ENCODE data around the gene XG. TPM values are rescaled to one million over a fixed set of nuclear protein-coding genes. Genes with fewer than 3 reads are reported as not detected.

The XG gene
- total RNA-seq, 1 donor from 2014 or later = 3.1 TPM

- H3K36me3 ChIP-seq (ENCODE audit: control insufficient read depth in 3 of 3, insufficient read depth in 3 of 3, low read length in 3 of 3) = no peaks in the 10 kb centered on the region
- no peaks in the 10 kb centered on the region for H3K4me1 ChIP-seq (ENCODE audit: control insufficient read depth in 3 of 3, insufficient read depth in 3 of 3, low read length in 3 of 3)
- H3K4me3 ChIP-seq (ENCODE audit: low read length in 3 of 3) = no peak within 1 kb of the TSS
- H3K27me3 ChIP-seq (ENCODE audit: control insufficient read depth in 3 of 3, insufficient read depth in 3 of 3, low read length in 3 of 3) = peaks cover 4 to 27% (median 7%) of the 10 kb centered on the region in 3 donors
- no peaks in the 10 kb centered on the region for H3K9me3 ChIP-seq (ENCODE audit: control insufficient read depth in 3 of 3, low read length in 3 of 3)
- H3K27ac ChIP-seq (ENCODE audit: low read depth, low read length) = no peak within 1 kb of the TSS
- H3K9ac ChIP-seq (ENCODE audit: low read depth in 1 of 3, low read length in 3 of 3) = no peak within 1 kb of the TSS
Observed at GRCh38 chrX:2828344-2828958, 76.6 kb downstream of the XG start, which contains the start of gene GYG2. Gene GYG2, plus strand, starts transcription at chrX:2828930. Its CDS starts 1,259 bp downstream, at chrX:2830189.

DNA sequence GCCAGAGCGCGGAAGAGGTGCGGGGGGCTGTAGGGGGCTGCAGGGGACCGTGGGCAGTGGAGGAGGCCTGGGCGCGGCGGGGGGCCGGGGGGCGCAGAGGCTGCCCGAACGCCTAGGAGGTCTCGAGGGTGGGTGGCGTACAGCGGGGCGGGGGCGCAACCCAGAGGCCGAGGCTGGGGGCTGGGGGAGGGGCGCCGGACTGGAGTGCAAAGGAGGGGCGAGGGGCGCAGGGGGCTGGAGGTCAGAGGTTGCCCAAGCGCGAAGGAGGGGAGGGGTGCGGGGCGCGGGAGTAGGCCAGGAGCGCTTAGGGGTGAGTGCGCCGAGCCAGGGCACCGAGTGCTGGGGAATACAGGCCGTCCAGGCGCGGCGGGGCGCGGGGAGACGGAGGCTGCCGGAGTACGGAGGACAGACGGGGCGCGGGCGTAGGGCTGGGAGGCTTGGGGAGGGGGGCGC, 77.1 kb downstream of the XG start:
- Histone ChIP-seq H3K9ac (ENCODE audit: low read depth in 1 of 3, low read length in 3 of 3) (no peak overlapping the region), H3K4me3 (ENCODE audit: low read length in 3 of 3) (no peak overlapping the region), H3K27me3 (ENCODE audit: control insufficient read depth in 3 of 3, insufficient read depth in 3 of 3, low read length in 3 of 3) (peaks cover 4 to 27% (median 7%) of the 10 kb centered on the region in 3 donors), H3K9me3 (ENCODE audit: control insufficient read depth in 3 of 3, low read length in 3 of 3) (no peaks in the 10 kb centered on the region), H3K36me3 (ENCODE audit: control insufficient read depth in 3 of 3, insufficient read depth in 3 of 3, low read length in 3 of 3) (no peaks in the 10 kb centered on the region), H3K4me1 (ENCODE audit: control insufficient read depth in 3 of 3, insufficient read depth in 3 of 3, low read length in 3 of 3) (no peaks in the 10 kb centered on the region), H3K27ac (ENCODE audit: low read depth, low read length) (no peak overlapping the region)

DNA sequence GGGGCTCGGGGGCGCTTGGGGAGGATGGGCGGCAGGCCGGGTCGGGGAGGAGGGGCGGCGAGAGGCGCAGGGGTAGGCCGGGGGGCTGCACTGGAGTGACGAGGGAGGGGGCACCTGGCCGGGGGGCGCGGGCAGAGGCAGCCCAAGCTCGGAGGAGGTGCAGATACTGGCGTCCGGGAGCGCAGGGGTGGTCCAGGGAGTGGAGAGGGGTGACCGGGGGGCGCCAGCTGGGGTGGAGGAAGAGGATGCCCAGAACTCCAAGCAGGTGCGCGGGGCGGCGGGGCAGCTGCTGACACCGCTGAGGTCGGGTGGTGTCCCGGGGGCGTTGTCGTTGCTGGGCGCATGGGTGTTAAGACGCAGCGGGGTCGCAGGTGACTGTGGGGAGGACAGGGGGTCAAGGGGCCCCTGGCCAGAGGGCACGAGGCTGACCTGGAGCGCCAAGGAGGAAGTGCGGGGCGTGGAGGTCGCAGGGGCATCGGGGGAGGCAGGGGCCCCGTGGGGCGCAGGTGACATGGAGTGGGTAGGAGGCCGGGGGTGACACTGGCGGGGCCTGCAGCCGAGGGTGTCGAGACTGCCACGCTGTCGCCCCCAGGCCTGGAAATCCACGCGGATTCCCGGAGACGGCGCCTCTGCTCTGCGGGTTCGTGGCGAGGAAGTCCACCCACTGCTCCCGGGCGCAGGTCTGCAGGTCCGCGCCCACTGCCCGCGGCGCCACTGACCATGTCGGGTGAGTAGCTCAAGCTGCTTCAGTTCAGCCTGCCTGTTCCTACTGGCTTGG, 77.8 kb downstream of the XG start:
- no peaks in the 10 kb centered on the region for H3K4me1 ChIP-seq (ENCODE audit: control insufficient read depth in 3 of 3, insufficient read depth in 3 of 3, low read length in 3 of 3)
- no peak overlapping the region for H3K4me3 ChIP-seq (ENCODE audit: low read length in 3 of 3)
- H3K9me3 ChIP-seq (ENCODE audit: control insufficient read depth in 3 of 3, low read length in 3 of 3) = no peaks in the 10 kb centered on the region
- H3K9ac ChIP-seq (ENCODE audit: low read depth in 1 of 3, low read length in 3 of 3) = no peak overlapping the region
- peaks cover 4 to 27% (median 7%) of the 10 kb centered on the region in 3 donors for H3K27me3 ChIP-seq (ENCODE audit: control insufficient read depth in 3 of 3, insufficient read depth in 3 of 3, low read length in 3 of 3)
- H3K27ac ChIP-seq (ENCODE audit: low read depth, low read length) = no peak overlapping the region
- H3K36me3 ChIP-seq (ENCODE audit: control insufficient read depth in 3 of 3, insufficient read depth in 3 of 3, low read length in 3 of 3) = no peaks in the 10 kb centered on the region

DNA sequence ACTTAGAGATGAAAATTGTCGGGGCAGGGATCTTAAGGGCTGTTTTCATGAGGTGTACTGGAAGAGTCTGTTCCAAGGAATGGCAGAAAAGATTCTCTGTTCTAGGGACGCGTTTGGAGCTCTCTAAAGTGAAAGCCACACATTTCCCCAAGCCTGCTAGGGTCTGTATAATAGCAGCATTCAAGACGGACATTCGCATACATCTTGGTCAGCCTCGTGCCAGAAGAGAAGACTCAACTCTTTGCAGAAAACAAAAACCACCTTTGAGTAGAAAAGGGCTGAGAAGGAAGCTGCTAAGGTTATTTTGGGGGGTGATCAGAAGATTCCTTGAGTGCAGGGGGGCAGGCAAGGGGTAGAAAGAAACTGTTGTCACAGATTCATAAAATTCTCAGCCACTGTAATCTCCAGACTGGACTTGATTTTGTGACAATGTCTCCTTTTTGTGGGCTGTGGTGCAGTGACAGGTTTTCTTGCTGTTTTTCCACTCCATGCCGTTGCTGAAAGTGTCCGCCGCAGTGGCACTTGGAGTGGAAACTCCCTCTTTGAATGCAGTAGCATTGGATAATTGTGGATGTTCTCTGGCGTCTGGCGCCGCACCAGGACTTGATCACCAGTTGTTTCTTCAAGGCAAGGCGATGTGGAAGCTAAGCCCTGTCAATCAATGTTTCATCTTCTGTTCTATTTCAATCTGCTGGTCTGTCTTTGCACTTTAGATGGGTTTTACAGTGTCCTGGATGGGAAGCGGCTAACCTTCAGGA, 79.8 kb downstream of the XG start:
- Histone ChIP-seq H3K4me1 (ENCODE audit: control insufficient read depth in 3 of 3, insufficient read depth in 3 of 3, low read length in 3 of 3) (no peaks in the 10 kb centered on the region), H3K36me3 (ENCODE audit: control insufficient read depth in 3 of 3, insufficient read depth in 3 of 3, low read length in 3 of 3) (no peaks in the 10 kb centered on the region), H3K27me3 (ENCODE audit: control insufficient read depth in 3 of 3, insufficient read depth in 3 of 3, low read length in 3 of 3) (peaks cover 4 to 22% (median 7%) of the 10 kb centered on the region in 3 donors), H3K4me3 (ENCODE audit: low read length in 3 of 3) (no peak overlapping the region), H3K27ac (ENCODE audit: low read depth, low read length) (no peak overlapping the region), H3K9me3 (ENCODE audit: control insufficient read depth in 3 of 3, low read length in 3 of 3) (no peaks in the 10 kb centered on the region), H3K9ac (ENCODE audit: low read depth in 1 of 3, low read length in 3 of 3) (no peak overlapping the region)

- H3K4me1 ChIP-seq (ENCODE audit: control insufficient read depth in 3 of 3, insufficient read depth in 3 of 3, low read length in 3 of 3) = no peaks in the 10 kb centered on the region
- no peaks in the 10 kb centered on the region for H3K9me3 ChIP-seq (ENCODE audit: control insufficient read depth in 3 of 3, low read length in 3 of 3)
- H3K36me3 ChIP-seq (ENCODE audit: control insufficient read depth in 3 of 3, insufficient read depth in 3 of 3, low read length in 3 of 3) = no peaks in the 10 kb centered on the region
- H3K4me3 ChIP-seq (ENCODE audit: low read length in 3 of 3) = no peak overlapping the region
- H3K27ac ChIP-seq (ENCODE audit: low read depth, low read length) = no peak overlapping the region
- H3K27me3 ChIP-seq (ENCODE audit: control insufficient read depth in 3 of 3, insufficient read depth in 3 of 3, low read length in 3 of 3) = no peaks in the 10 kb centered on the region
- no peak overlapping the region for H3K9ac ChIP-seq (ENCODE audit: low read depth in 1 of 3, low read length in 3 of 3)
Observed at GRCh38 chrX:2837961-2838360, 86.1 kb downstream of the XG start.

DNA sequence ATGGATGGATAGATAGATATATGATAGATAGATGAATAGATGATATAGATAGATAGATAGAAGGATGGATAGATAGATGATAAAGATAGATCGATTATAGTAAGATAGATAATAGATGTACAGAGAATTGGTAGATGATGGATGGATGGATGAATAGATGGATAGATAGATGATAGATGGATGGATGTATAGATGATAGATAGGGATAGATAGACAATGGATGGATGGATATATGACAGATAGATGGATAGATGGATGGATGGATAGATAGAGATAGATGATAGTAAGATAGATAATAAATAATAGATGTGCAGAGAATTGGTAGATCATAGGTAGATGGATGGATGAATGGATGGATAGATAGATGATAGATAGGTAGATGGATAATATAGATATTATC, 89.1 kb downstream of the XG start:
- Histone ChIP-seq H3K27me3 (ENCODE audit: control insufficient read depth in 3 of 3, insufficient read depth in 3 of 3, low read length in 3 of 3) (no peaks in the 10 kb centered on the region), H3K27ac (ENCODE audit: low read depth, low read length) (no peak overlapping the region), H3K4me3 (ENCODE audit: low read length in 3 of 3) (no peak overlapping the region), H3K9ac (ENCODE audit: low read depth in 1 of 3, low read length in 3 of 3) (no peak overlapping the region), H3K36me3 (ENCODE audit: control insufficient read depth in 3 of 3, insufficient read depth in 3 of 3, low read length in 3 of 3) (no peaks in the 10 kb centered on the region), H3K9me3 (ENCODE audit: control insufficient read depth in 3 of 3, low read length in 3 of 3) (no peaks in the 10 kb centered on the region), H3K4me1 (ENCODE audit: control insufficient read depth in 3 of 3, insufficient read depth in 3 of 3, low read length in 3 of 3) (no peaks in the 10 kb centered on the region)

GRCh38 chrX:2841537-2841936, 89.7 kb downstream of the XG start:
- Histone ChIP-seq H3K4me3 (ENCODE audit: low read length in 3 of 3) (no peak overlapping the region), H3K27me3 (ENCODE audit: control insufficient read depth in 3 of 3, insufficient read depth in 3 of 3, low read length in 3 of 3) (no peaks in the 10 kb centered on the region), H3K9ac (ENCODE audit: low read depth in 1 of 3, low read length in 3 of 3) (no peak overlapping the region), H3K36me3 (ENCODE audit: control insufficient read depth in 3 of 3, insufficient read depth in 3 of 3, low read length in 3 of 3) (no peaks in the 10 kb centered on the region), H3K9me3 (ENCODE audit: control insufficient read depth in 3 of 3, low read length in 3 of 3) (no peaks in the 10 kb centered on the region), H3K4me1 (ENCODE audit: control insufficient read depth in 3 of 3, insufficient read depth in 3 of 3, low read length in 3 of 3) (no peaks in the 10 kb centered on the region), H3K27ac (ENCODE audit: low read depth, low read length) (no peak overlapping the region)

DNA sequence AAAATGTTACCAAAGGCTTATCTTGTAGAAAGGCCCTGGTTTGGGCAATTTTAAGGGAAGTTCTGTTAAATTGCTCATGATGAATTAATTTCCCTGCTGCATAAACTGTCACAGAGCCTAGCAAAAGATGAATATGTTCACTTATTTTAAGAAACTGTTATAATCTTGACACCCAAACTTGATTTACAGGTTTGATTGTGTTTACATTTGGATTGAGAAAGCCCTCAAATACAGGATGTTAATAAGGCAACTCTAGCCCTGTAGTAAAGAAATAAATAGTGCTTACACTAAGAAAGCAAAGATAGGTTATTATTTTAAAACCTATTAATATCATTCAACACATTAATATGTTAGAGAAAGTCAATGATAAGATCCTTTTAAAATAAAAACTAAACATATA, 95.2 kb downstream of the XG start:
- Histone ChIP-seq H3K36me3 (ENCODE audit: control insufficient read depth in 3 of 3, insufficient read depth in 3 of 3, low read length in 3 of 3) (no peaks in the 10 kb centered on the region), H3K9ac (ENCODE audit: low read depth in 1 of 3, low read length in 3 of 3) (no peak overlapping the region), H3K27me3 (ENCODE audit: control insufficient read depth in 3 of 3, insufficient read depth in 3 of 3, low read length in 3 of 3) (no peaks in the 10 kb centered on the region)

DNA sequence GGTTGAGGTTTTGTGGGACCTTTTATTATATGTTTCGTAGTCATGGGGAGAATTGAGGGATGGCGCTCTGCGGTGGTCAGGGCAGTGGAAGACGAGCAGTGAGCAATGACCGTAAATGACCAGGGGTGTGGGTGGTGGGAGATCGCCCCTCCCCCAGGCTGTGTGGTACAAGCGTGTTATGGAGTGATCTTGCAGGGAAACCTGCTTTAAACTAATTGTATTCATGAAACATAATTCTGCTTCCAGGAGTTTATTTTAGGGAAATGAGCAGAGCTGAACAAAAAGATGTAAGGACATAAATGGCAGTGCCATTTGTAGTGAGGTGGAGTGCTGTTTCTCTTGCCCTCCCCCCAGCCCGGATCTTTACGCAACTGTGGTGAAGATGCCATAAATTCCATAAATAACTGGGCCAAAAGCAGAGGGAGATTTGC, 97.0 kb downstream of the XG start:
- Histone ChIP-seq H3K4me3 (ENCODE audit: low read length in 3 of 3) (no peak overlapping the region), H3K27ac (ENCODE audit: low read depth, low read length) (no peak overlapping the region), H3K36me3 (ENCODE audit: control insufficient read depth in 3 of 3, insufficient read depth in 3 of 3, low read length in 3 of 3) (no peaks in the 10 kb centered on the region), H3K9ac (ENCODE audit: low read depth in 1 of 3, low read length in 3 of 3) (no peak overlapping the region), H3K4me1 (ENCODE audit: control insufficient read depth in 3 of 3, insufficient read depth in 3 of 3, low read length in 3 of 3) (no peaks in the 10 kb centered on the region), H3K9me3 (ENCODE audit: control insufficient read depth in 3 of 3, low read length in 3 of 3) (no peaks in the 10 kb centered on the region), H3K27me3 (ENCODE audit: control insufficient read depth in 3 of 3, insufficient read depth in 3 of 3, low read length in 3 of 3) (no peaks in the 10 kb centered on the region)

More for the DNA sequence above, 95.2 kb downstream of the XG start:
- Histone ChIP-seq H3K27ac (ENCODE audit: low read depth, low read length) (no peak overlapping the region), H3K4me3 (ENCODE audit: low read length in 3 of 3) (no peak overlapping the region), H3K4me1 (ENCODE audit: control insufficient read depth in 3 of 3, insufficient read depth in 3 of 3, low read length in 3 of 3) (no peaks in the 10 kb centered on the region), H3K9me3 (ENCODE audit: control insufficient read depth in 3 of 3, low read length in 3 of 3) (no peaks in the 10 kb centered on the region)

DNA sequence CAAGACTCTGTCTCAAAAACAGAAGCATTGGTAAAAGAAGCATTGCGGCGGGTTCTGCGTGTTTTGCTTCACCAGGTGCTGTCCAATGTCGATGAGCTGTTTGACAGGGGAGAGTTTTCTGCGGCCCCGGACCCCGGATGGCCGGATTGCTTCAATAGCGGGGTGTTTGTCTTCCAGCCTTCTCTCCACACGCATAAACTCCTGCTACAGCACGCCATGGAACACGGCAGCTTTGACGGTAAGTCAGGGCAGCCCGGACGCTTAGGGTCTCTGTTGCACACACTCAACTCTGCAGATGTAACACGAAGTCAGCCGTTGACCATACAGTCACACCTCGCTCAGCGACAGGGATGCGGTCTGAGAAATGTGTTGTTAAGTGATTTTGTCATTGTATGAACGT, 103.1 kb downstream of the XG start:
- Histone ChIP-seq H3K9me3 (ENCODE audit: control insufficient read depth in 3 of 3, low read length in 3 of 3) (peaks cover 0 to 4% (median 0%) of the 10 kb centered on the region in 3 donors), H3K36me3 (ENCODE audit: control insufficient read depth in 3 of 3, insufficient read depth in 3 of 3, low read length in 3 of 3) (no peaks in the 10 kb centered on the region), H3K27me3 (ENCODE audit: control insufficient read depth in 3 of 3, insufficient read depth in 3 of 3, low read length in 3 of 3) (no peaks in the 10 kb centered on the region), H3K4me3 (ENCODE audit: low read length in 3 of 3) (no peak overlapping the region), H3K27ac (ENCODE audit: low read depth, low read length) (no peak overlapping the region), H3K9ac (ENCODE audit: low read depth in 1 of 3, low read length in 3 of 3) (no peak overlapping the region), H3K4me1 (ENCODE audit: control insufficient read depth in 3 of 3, insufficient read depth in 3 of 3, low read length in 3 of 3) (no peaks in the 10 kb centered on the region)
